Stimulated activated CD4-positive, alpha-beta T cell treated with anti-CD3 and anti-CD28 coated beads, Interleukin-1b, Interleukin-23, amount 100 ng/mL, for 24 hours (primary cell): Measurements from ENCODE around the gene GBE1.
"Not testable (repeated sequence)": the region's sequence is repeated elsewhere in the genome, so short reads cannot be mapped to it uniquely, and the experiment has no call there.

Source experiments
- DNase-seq, 4 experiments: peaks; one replicate each; pipeline ENCODE4 v3.0.0-alpha.2; 2020; ENCODE audit warnings: low read depth in 4 of 4, low spot score in 1 of 4

GBE1 gene

GRCh38 chr3:81753416-81754027 lies 7.9 kb downstream of the GBE1 start:
- no peak for DNase-seq

DNA sequence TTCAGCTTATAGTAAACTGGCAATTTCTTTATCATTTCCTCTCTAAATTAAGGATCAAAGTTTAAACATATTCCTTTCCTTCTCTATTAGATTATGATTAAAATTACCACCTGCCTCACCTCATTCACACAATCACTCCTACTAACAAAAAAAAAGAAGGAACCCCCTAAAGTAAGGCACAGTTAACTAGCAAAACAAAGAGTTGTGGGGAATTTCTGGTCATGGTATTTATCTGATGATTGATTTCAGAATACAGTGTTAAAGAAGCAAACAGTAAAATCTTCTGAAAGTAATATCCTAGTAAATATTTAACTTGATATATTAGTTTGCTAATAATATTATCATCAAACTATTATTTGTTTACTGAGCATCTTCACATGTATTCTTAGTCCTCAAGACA lies 8.8 kb downstream of the GBE1 start:
- no peak for DNase-seq

GRCh38 chr3:81749265-81749664 lies 12.2 kb downstream of the GBE1 start:
- DNase-seq, result no peak

DNA sequence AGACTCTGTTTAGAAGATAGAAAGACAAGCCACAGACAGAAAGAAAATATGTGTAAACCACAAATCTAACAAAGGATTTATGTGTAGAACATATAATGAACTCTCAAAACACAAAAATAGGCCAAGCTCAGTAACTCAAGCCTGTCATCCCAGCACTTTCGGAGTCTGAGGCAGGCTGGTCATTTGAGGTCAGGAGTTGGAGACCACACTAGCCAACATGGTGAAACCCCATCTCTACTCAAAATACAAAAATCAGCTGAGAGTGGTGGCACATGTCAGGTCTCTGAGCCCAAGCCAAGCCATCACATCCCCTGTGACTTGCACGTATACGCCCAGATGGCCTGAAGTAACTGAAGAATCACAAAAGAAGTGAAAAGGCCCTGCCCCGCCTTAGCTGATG lies 14.2 kb downstream of the GBE1 start:
- not testable (repeated sequence) for DNase-seq

DNA sequence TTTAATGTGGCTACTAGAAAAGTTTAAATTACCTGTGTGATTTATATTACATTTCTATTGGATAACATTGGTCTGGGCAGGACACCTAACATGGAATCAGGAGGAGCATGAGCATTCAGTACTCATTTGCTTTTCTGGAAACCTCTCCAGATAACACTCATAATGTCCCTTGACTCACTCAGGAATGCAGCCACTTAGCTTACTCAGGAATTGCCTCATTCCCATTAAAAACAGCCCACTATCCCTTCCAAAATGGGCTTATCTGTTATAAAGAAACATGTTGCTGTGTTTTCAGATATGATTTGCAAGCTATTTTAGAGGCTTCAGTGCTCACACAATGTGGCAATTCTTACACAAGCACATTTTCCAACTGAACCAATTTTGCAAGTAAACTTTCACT lies 17.1 kb downstream of the GBE1 start:
- DNase-seq, result no peak

GRCh38 chr3:81743096-81744025 lies 18.1 kb downstream of the GBE1 start:
- no peak for DNase-seq

DNA sequence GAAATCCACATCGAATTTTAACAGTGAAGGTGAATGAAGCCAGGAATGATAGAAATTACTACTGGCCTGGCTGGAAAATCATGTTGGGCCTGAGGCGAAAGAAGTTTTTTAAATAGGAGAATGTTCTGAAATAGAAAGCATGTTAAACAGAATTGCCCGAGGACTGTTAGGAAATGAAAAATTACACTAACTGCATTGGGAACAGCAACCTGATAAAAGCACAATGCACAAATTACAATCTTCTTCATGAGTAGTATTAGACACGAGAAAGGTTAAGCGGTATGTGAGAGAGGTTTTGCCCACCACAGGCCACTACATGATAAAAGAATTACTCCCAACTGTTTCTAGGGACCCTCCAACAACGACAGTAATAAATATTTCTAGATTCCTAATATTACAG lies 18.9 kb downstream of the GBE1 start:
- no peak for DNase-seq

DNA sequence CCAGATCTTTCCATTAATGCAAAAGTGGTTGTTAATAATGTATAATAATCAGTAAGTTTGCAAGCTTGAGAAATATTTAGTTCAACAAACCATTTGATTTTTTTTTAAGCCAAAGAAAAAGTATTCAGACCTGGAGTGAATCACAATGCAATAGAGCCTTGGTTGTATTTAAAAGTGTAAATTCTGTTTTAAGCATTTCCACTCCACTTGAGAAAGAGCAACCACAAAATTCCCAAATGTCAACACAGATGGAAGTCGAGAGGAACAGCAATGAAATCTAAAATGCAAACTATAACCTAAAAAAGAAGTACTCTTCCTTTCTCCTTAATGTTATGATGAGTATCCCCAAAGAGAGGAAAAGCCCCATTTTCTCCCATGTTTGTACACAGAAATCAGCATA lies 20.2 kb downstream of the GBE1 start:
- DNase-seq, result no peak

DNA sequence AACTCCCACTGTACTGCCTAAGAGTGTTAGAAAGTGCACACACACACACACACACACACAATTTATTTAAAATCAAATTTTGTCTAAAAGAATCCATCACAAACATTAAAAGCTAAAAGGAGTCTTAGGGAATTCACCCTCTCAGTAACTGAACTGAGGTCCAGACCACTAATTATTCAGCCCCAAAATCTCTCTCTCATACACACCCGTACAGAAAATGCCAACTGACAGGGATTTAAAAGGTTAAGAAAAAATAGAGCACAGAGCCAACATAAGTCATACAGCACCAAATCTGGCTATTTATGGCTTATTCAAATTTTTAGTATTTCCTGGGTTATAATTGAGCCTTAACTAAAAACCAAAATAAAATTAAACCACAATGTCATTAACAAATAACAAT lies 20.7 kb downstream of the GBE1 start:
- no peak for DNase-seq

- DNase-seq, result no peak
Observed at GRCh38 chr3:81735334-81735733, 26.1 kb downstream of the GBE1 start.

GRCh38 chr3:81734742-81735141 lies 26.7 kb downstream of the GBE1 start:
- DNase-seq, result no peak

DNA sequence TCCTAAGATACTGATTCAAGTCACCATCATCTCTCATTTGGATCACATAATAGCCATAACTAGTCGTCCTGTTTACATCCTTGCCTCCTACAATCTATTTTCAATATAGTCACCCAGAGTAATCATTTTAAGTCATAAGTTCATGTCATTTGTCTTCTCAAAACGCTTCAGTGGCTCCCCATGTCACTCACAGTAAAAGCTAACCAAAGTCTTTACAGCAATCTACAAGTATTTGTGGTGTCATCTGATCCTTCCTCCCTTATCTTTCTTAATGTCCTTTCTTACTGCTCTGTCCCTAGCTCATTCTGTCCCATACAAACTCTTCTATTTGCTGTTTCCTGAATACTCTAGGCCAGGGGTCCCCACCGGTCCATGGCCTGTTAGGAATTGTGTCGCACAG lies 28.8 kb downstream of the GBE1 start:
- no peak for DNase-seq

DNA sequence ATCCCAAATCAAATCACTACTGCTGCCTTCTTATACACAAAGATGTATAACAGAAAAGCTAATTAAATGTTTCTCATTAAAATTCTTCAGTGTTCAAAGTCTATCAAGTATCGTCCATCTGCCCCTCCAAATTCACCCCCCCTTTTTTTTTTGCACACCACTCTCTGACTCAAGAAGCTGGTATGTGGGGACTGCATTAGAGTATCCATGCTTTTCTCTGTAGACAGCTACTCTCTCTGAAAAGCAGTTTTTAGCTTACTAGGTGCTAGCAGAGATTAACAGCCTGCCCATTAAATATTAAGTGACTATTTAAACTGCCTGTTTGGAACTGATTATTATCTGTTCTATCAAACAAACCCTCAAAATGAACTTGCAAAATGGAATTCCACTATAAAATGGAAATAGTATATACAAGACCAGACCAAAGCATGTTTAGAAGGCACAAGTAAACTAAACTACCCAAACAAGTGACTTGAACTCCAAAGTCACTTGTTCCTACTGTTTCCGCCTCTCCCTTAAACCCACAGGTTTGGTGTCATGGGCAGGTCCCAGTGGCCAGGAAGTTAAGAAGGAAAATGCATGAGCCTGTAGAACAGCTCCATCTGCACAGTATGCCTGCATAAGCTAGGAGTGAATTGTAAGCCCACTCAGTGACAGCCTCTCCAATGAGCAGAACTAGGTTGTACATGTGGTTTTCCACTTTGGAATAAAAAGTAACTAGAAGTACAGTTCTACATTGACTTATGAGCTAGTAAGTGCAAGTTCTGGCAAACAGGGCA lies 32.5 kb downstream of the GBE1 start:
- no peak for DNase-seq

DNA sequence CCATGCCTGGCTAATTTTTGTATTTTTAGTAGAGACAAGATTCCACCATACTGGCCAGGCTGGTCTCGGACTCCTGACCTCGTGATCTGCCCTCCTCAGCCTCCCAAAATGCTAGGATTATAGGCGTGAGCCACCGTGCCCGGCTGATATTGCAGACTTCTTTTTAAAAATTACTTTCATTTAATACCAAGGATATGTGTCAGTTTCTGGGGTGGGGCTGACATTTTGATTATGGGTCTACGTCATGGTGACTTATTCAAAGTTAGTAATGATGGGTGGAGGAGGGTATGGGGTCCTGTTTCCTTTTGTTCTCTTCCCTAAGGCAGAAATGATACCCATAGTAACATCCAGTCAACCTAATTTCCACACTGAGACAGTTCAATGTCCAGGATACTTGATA lies 34.7 kb downstream of the GBE1 start:
- no peak for DNase-seq

DNA sequence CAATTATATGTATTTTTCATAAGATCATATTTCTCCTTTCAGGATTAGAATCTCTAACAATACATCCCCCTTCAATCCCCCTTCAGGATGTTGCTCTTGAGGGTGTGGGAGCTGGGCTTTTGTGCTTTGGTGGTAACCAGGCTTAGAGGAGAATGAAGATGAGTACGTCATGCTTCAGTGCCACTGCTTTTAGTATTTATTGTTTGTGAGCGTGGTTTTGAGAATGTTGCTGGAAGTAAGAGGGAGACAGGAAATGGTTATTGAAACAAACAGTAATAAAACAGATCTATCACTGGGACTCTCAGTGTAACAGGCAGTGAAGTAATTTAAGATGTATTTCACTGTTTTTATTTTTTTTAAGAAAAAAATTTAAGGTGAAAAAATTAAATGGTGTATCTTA lies 35.3 kb downstream of the GBE1 start:
- no peak for DNase-seq

DNA sequence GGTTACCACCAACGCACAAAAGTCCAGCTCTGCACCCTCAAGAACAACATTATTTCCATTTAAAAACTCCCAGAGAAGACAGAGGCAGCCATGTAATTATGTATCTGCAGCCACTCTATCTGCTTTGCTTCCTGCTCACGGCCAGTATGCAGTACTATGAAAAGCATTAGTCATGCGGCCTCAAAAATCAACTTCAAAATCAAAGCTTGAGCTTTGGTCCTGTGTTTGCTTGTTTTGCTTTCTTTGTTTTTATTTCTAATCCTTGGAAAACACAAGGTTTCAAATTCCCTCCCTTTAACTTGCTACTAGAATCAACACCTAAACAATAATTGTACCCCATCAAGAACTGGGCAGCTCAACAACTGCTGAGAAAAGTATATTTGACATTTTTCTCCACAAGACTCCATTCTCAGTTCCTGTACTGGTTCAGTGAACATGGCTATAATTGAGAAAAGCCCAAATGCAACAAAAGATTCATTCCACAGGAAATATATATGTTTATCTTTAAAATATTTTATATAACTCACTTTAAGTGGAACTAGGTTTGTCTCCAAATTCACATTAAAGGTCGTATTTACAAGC lies 37.6 kb downstream of the GBE1 start:
- DNase-seq, result no peak

DNA sequence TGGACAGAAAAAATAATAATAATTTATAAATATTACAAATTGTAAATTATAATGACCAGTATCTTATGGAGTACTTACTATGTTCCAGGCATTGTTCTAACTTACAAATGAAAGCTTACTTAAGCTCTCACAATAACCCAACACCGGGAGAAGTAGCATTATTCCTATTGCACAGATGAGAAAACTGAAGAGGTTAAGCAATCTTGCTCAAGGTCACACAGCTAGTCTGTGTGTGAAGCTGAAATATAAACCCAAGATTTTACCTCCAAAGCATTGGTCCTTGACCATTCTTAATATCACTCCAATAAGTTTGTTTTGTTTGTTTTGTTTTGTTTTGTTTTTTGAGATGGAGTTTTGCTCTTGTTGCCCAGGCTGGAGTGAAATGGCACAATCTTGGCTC lies 43.1 kb downstream of the GBE1 start:
- no peak for DNase-seq

DNA sequence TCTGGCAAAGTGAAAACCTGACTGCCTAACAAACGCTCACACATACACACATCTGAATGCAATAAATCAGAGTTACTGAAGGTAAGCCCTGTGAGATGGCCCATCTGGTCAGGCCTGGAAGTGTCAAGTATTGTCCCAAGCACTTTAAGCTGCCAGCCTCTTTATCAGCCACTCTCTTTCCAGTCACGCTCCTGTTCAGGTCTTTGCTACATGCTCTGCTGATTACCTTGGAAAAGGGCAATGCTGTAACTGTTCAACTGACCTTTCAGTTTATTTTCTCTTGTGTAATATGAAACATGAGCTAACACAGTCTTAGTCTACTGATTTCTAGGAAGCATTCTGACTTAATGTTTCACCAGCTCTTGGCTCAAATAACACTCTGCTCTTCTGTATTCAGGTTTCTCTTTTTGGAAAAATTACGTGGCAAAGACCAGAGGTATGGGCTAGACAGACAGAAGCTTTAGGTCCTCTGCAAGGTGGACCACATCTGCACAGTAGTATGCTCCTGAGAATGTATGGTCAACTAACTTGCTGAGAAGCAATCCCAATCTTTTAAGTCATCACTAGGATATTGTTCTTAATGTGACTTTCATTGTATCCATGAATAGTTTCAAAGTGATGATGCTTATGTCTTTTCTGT lies 44.5 kb downstream of the GBE1 start:
- DNase-seq, result no peak

DNA sequence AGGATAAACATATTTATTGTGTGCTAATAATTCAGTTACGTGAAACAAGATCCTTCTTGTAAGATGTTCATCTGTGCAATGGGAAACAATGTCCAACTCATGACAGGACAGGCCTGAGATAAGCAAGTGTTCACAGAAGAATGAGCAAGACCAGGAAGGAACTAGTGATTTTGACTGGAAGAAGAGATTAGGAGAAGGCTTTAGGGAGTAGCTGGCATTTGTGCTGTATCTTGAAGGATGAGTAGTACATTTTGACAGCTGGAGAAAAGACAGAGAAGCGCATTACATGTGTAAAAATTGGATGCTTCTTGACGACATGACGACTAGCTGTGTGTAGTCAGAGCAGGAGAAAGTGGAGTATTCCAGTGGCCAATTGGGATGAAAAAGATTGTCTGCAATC lies 48.4 kb downstream of the GBE1 start:
- DNase-seq, result no peak

- no peak for DNase-seq
Observed at GRCh38 chr3:81709606-81710005, 51.8 kb downstream of the GBE1 start.

GRCh38 chr3:81707996-81708395 lies 53.4 kb downstream of the GBE1 start:
- DNase-seq, result no peak
